NCI-H1417 (cell line): Measurements from ENCODE around the gene AARSD1.
"Not testable (repeated sequence)": the region's sequence is repeated elsewhere in the genome, so short reads cannot be mapped to it uniquely, and the experiment has no call there.

Experiments
- DNase-seq, 3 experiments: peaks; one replicate each; lab custom pipeline; 2025; lab: John Stamatoyannopoulos, UW

Gene AARSD1

GRCh38 chr17:42964161-42964932 is at the start of gene AARSD1:
AARSD1 (minus strand) TSS chr17:42964454; CDS start chr17:42964440, 14 bp downstream.
- DNase-seq, result peak; percentile 91 to 95 (median 95)

GRCh38 chr17:43013296-43013695 is 49.0 kb upstream of the AARSD1 start:
- no peak for DNase-seq

GRCh38 chr17:43011728-43012472 is 47.6 kb upstream of the AARSD1 start:
- no peak for DNase-seq

- DNase-seq, result no peak
Observed at GRCh38 chr17:43010667-43011308, 46.5 kb upstream of the AARSD1 start.

GRCh38 chr17:43006639-43007551 is 42.6 kb upstream of the AARSD1 start, which contains the start of gene IFI35:
IFI35 (plus strand) TSS chr17:43006784; CDS start chr17:43006948, 164 bp downstream.
- peak; percentile 17 to 61 (median 53) for DNase-seq

- DNase-seq, result no peak
Observed at GRCh38 chr17:43003542-43004172, 39.4 kb upstream of the AARSD1 start.

GRCh38 chr17:43000894-43001293 is 36.6 kb upstream of the AARSD1 start:
- DNase-seq, result not testable (repeated sequence)

- no peak for DNase-seq
Observed at GRCh38 chr17:42999003-42999525, 34.8 kb upstream of the AARSD1 start.

GRCh38 chr17:42997984-42998938 is 34.0 kb upstream of the AARSD1 start, which contains the start of gene RPL27:
RPL27 (plus strand) TSS chr17:42998419; CDS start chr17:42998751, 332 bp downstream.
- DNase-seq, result peak; percentile 98 to 100 (median 99)

GRCh38 chr17:42997390-42997983 is 33.2 kb upstream of the AARSD1 start:
- DNase-seq, result no peak

- DNase-seq, result not testable (repeated sequence)
Observed at GRCh38 chr17:42993913-42994312, 29.7 kb upstream of the AARSD1 start.

- no peak for DNase-seq
Observed at GRCh38 chr17:42992872-42993271, 28.6 kb upstream of the AARSD1 start.

- DNase-seq, result no peak
Observed at GRCh38 chr17:42991471-42991870, 27.2 kb upstream of the AARSD1 start.

- no peak for DNase-seq
Observed at GRCh38 chr17:42989726-42990652, 25.7 kb upstream of the AARSD1 start.

GRCh38 chr17:42989141-42989540 is 24.9 kb upstream of the AARSD1 start:
- DNase-seq, result no peak

- no peak for DNase-seq
Observed at GRCh38 chr17:42985225-42985624, 21.0 kb upstream of the AARSD1 start.

GRCh38 chr17:42982266-42982665 is 18.0 kb upstream of the AARSD1 start:
- DNase-seq, result no peak
